IMR-90 (cell line): Measurements from ENCODE around the gene SBF2. TPM values are rescaled to one million over a fixed set of nuclear protein-coding genes. Genes with fewer than 3 reads are reported as not detected.

Source experiments
- ATAC-seq: fragments of 200-7000 bp; cut with Tn5 transposase; 2 replicates; pipeline ENCODE4 v1.9.1; 2020; ENCODE audit warnings: low read depth, mild to moderate bottlenecking, moderate library complexity
- BruUV-seq: library from RNA; stranded (reverse); fragments of 400-500 nt; replicated peaks from 2 replicates; lab custom pipeline; 2021; lab: Mats Ljungman, UMichigan
- CTCF ChIA-PET: fragments of 300-600 bp; formaldehyde crosslinking; extraction: SDS; loops from one replicate; lab custom pipeline; 2021; ENCODE audit warnings: antibody characterized with exemption; lab: Yijun Ruan, JAX
- POLR2A ChIA-PET: fragments of 300-600 bp; sonication (Branson Sonifier 250); formaldehyde crosslinking; loops from one replicate; lab custom pipeline; 2022; ENCODE audit warnings: antibody characterized with exemption; ENCODE audit not compliant: unreplicated experiment; lab: Charles Lee
- DNase-seq: peaks from one replicate; pipeline ENCODE4 v3.0.0; 2013
- H2AFZ ChIP-seq: replicated peaks from 2 replicates; pipeline ENCODE3; 2013; ENCODE audit warnings: low read length, mild to moderate bottlenecking; ENCODE audit not compliant: poor library complexity
- H2AK5ac ChIP-seq: 2 replicates; pipeline ENCODE4 v1.6.1; 2013; ENCODE audit warnings: low read depth, low read length, inconsistent platforms
- H2AK9ac ChIP-seq: replicated peaks from 2 replicates; pipeline ENCODE3; 2013; ENCODE audit warnings: mild to moderate bottlenecking, low read depth, low read length, moderate library complexity; ENCODE audit not compliant: poor library complexity
- H2BK120ac ChIP-seq: 2 replicates; pipeline ENCODE4 v1.6.1; 2013; ENCODE audit warnings: low read depth, low read length, inconsistent platforms
- H2BK15ac ChIP-seq: 3 replicates; pipeline ENCODE4 v1.6.1; 2013; ENCODE audit warnings: low read depth, low read length, inconsistent platforms
- H2BK20ac ChIP-seq: 2 replicates; pipeline ENCODE4 v1.6.1; 2013; ENCODE audit warnings: low read depth, mild to moderate bottlenecking, inconsistent platforms, low read length, moderate library complexity
- H2BK5ac ChIP-seq: 2 replicates; pipeline ENCODE4 v1.6.1; 2013; ENCODE audit warnings: mild to moderate bottlenecking, low read depth, low read length, inconsistent platforms; ENCODE audit not compliant: poor library complexity, severe bottlenecking
- H3K14ac ChIP-seq: replicated peaks from 2 replicates; pipeline ENCODE4 v1.6.1; 2013; ENCODE audit warnings: low read depth, low read length, inconsistent platforms
- H3K18ac ChIP-seq: 2 replicates; pipeline ENCODE4 v1.6.1; 2013; ENCODE audit warnings: low read depth, low read length, control low read depth
- H3K23ac ChIP-seq: 2 replicates; pipeline ENCODE4 v1.6.1; 2013; ENCODE audit warnings: low read depth, low read length, inconsistent platforms
- H3K27ac ChIP-seq: 2 replicates; pipeline ENCODE4 v1.5.1; 2013; ENCODE audit warnings: mild to moderate bottlenecking, control low read depth, low read length; ENCODE audit not compliant: insufficient read depth
- H3K27me3 ChIP-seq: 2 replicates; pipeline ENCODE4 v1.6.1; 2013; ENCODE audit warnings: low read length; ENCODE audit not compliant: control insufficient read depth, insufficient read depth
- H3K36me3 ChIP-seq: 2 replicates; pipeline ENCODE4 v1.6.1; 2013; ENCODE audit warnings: low read length, mixed read lengths; ENCODE audit not compliant: control insufficient read depth, insufficient read depth
- H3K4ac ChIP-seq: 2 replicates; pipeline ENCODE4 v1.6.1; 2013; ENCODE audit warnings: low read depth, low read length, inconsistent platforms
- H3K4me1 ChIP-seq: 2 replicates; pipeline ENCODE4 v1.6.1; 2013; ENCODE audit warnings: low read length, mixed read lengths; ENCODE audit not compliant: control insufficient read depth, insufficient read depth
- H3K4me2 ChIP-seq: 2 replicates; pipeline ENCODE4 v1.6.1; 2013; ENCODE audit warnings: low read depth, mild to moderate bottlenecking, control low read depth, low read length, moderate library complexity
- H3K4me3 ChIP-seq: 2 replicates; pipeline ENCODE4 v1.5.1; 2013; ENCODE audit warnings: low read depth, mild to moderate bottlenecking, control low read depth, low read length, moderate library complexity; ENCODE audit not compliant: insufficient read depth
- H3K56ac ChIP-seq: 2 replicates; pipeline ENCODE4 v1.6.1; 2013; ENCODE audit warnings: low read length, inconsistent platforms; ENCODE audit not compliant: insufficient read depth; ENCODE audit errors: extremely low read depth
- H3K79me1 ChIP-seq, 2 experiments: 2 replicates each; pipeline ENCODE4 v1.6.1; 2013; ENCODE audit warnings: low read length in 2 of 2, inconsistent platforms in 1 of 2, low read depth in 1 of 2
- H3K9ac ChIP-seq: 2 replicates; pipeline ENCODE4 v1.6.1; 2013; ENCODE audit warnings: low read depth, low read length, control low read depth
- H3K9me1 ChIP-seq: 2 replicates; pipeline ENCODE4 v1.6.1; 2013; ENCODE audit warnings: low read length, inconsistent platforms; ENCODE audit not compliant: insufficient read depth
- H3K9me3 ChIP-seq: 2 replicates; pipeline ENCODE4 v1.6.1; 2013; ENCODE audit warnings: low read length; ENCODE audit not compliant: control insufficient read depth, insufficient read depth
- H4K20me1 ChIP-seq: 2 replicates; pipeline ENCODE4 v1.6.1; 2013; ENCODE audit warnings: low read length, inconsistent platforms; ENCODE audit not compliant: insufficient read depth
- H4K5ac ChIP-seq: 2 replicates; pipeline ENCODE4 v1.6.1; 2013; ENCODE audit warnings: mild to moderate bottlenecking, low read depth, low read length, control low read depth
- H4K8ac ChIP-seq, 2 experiments: 2 replicates each; pipeline ENCODE4 v1.6.1; 2013; ENCODE audit warnings: low read depth in 2 of 2, low read length in 2 of 2, control low read depth in 1 of 2, inconsistent platforms in 1 of 2
- H4K91ac ChIP-seq: 2 replicates; pipeline ENCODE4 v1.6.1; 2013; ENCODE audit warnings: low read depth, low read length, inconsistent platforms; ENCODE audit not compliant: insufficient read depth
- CTCF ChIP-seq: conservative IDR thresholded peaks from 2 replicates; pipeline ENCODE4 v1.5.1; 2012; ENCODE audit warnings: mild to moderate bottlenecking, low read depth, low read length, improper control_type of control experiment
- WGBS, 2 experiments: methylation state at CpG; one replicate each; pipeline versions ENCODE4 v1.1.5 to v1.1.7; 2013; ENCODE audit warnings: missing lambda C conversion rate in 2 of 2; ENCODE audit not compliant: insufficient read length in 1 of 2; ENCODE audit errors: extremely low coverage in 2 of 2; 5-methylcytosine and 5-hydroxymethylcytosine counted together
- dilution Hi-C: fragments of 300-500 bp; cut with HindIII; formaldehyde crosslinking; loops from one replicate; pipeline ENCODE4 v1.14.3; 2018; ENCODE audit warnings: low sequenced_read_pairs; ENCODE audit not compliant: unreplicated experiment
- in situ Hi-C: fragments of 300-500 bp; cut with MboI; formaldehyde crosslinking; loops from 3 replicates; pipeline ENCODE4 v1.14.3; 2019; ENCODE audit warnings: low sequenced_read_pairs, inconsistent platforms, mixed read lengths
- intact Hi-C: fragments of 100-400 bp; cut with micrococcal nuclease; formaldehyde crosslinking; loops from 2 replicates; pipeline ENCODE4 v1.10.0; 2022
- polyA plus RNA-seq, 3 experiments: library from polyadenylated mRNA; depleted of rRNA; stranded (reverse); fragments of >200 nt; gene quantifications; 2 replicates each; pipeline ENCODE4 v1.2.3, GENCODE V29; 2012; ENCODE audit warnings: low replicate concordance in 1 of 3
- total RNA-seq: library from RNA; depleted of rRNA; stranded (reverse); fragments of >200 nt; gene quantifications from 2 replicates; pipeline ENCODE4 v1.2.3, GENCODE V29; 2012

The SBF2 gene
- total and polyA plus RNA-seq, 2 of the 4 experiments (the other 2 are of a cell fraction), result 23.8 to 51.8 TPM

- peak overlapping the region; percentile 54; the same call in 1 of the 2 replicates for H3K14ac ChIP-seq
- no peaks in the 10 kb centered on the region for H3K27me3 ChIP-seq
- H2BK15ac ChIP-seq, result no peak overlapping the region
- ChIA-PET POLR2A (interaction anchor here (0.6 kb wide), 1 partner anchor 660 kb away, joined by 3 read pairs; no protein-coding TSS in a partner anchor), CTCF (no interaction called here)
- no CpG with 5 or more reads among the region's 2 CpGs for WGBS, 2 experiments
- dilution Hi-C loops, result no loop called here
- H2BK20ac ChIP-seq, result no peak overlapping the region
- no peaks in the 10 kb centered on the region for H3K9me3 ChIP-seq
- H3K4me3 ChIP-seq, result no peak overlapping the region
- H2AK9ac ChIP-seq, result no peak overlapping the region
- no TSS peak for BruUV-seq
- H4K5ac ChIP-seq, result peak overlapping the region; percentile 31; the same call in 1 of the 2 replicates
- no peak for TF ChIP-seq CTCF
- peaks cover 0 to 3% of the 10 kb centered on the region in 2 experiments; a peak in 2 of 4 replicates for H3K79me1 ChIP-seq
- H4K91ac ChIP-seq, result no peak overlapping the region
- DNase-seq (no peak), ATAC-seq (no peak)
- peak overlapping the region; percentile 15 for H2BK5ac ChIP-seq
- H2BK120ac ChIP-seq, result no peak overlapping the region
- peaks cover 2% of the 10 kb centered on the region; the same call in 1 of the 2 replicates for H3K9me1 ChIP-seq
- no peak overlapping the region; the same call in 1 of the 2 replicates for H3K4me2 ChIP-seq
- in situ Hi-C loops, result no loop called here
- intact Hi-C loops, result no loop called here
- H2AFZ ChIP-seq, result no peak overlapping the region
- no peak overlapping the region; the same call in 1 of the 2 replicates for H3K18ac ChIP-seq
- no peaks in the 10 kb centered on the region for H4K20me1 ChIP-seq
- no peak overlapping the region for H3K4ac ChIP-seq
- no peak overlapping the region; the same call in 1 of the 2 replicates for H3K9ac ChIP-seq
- H3K36me3 ChIP-seq, result no peaks in the 10 kb centered on the region
- no peak overlapping the region for H3K27ac ChIP-seq
- no peak overlapping the region; the same call in 1 of the 2 replicates for H3K56ac ChIP-seq
- H4K8ac ChIP-seq, result peak overlapping the region; percentile 12 to 21; a peak in 1 of 4 replicates
- H2AK5ac ChIP-seq, result no peak overlapping the region
- peaks cover 2% of the 10 kb centered on the region for H3K4me1 ChIP-seq
- H3K23ac ChIP-seq, result no peak overlapping the region
These were observed 370.7 kb downstream of the SBF2 start for GRCh38 chr11:9923280-9923679.
